Astrocyte (in vitro differentiated cells and primary cell): ENCODE data around the gene MYL12A.

Experiments
- CTCF ChIP-seq: IDR thresholded peaks from 2 replicates; pipeline ENCODE4 v1.5.1; 2011; ENCODE audit warnings: low read depth, mild to moderate bottlenecking, inconsistent platforms, low read length, moderate library complexity; ENCODE audit not compliant: insufficient read depth
- EZH2 ChIP-seq: IDR thresholded peaks from 2 replicates; pipeline ENCODE4 v1.6.1; 2012; ENCODE audit warnings: mild to moderate bottlenecking, low read length, inconsistent platforms; ENCODE audit not compliant: insufficient read depth

- TF ChIP-seq EZH2 (no peak), CTCF (no peak)
Observed at GRCh38 chr18:3219631-3220335, 27.8 kb upstream of the MYL12A start, which contains the start of gene MYOM1.
